ENCODE data around the gene SKA2.

DNA sequence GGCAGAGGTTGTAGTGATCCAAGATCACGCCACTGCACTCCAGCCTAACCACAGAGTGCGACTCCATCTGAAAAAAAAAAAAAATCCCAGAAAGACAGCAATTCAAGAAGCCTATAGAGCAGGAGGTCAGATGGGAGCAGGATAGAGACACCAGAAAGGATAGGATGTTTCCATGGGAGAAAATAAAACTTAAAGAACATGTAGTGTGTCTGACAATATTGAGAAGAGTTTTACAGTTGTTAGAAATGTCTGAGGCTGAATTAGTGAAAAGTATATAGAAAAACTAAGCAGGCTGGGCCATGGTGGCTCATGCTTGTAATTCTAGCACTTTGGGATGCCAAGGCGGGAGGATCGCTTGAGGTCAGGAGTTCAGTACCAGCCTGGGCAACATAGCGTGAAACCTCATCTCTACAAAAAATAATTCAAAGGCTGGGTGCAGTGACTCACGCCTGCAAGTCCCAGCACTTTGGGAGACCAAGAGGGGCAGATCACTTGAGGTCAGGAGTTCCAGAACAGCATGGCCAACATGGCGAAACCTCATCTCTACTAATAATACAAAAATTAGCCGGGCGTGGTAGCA, 33.0 kb downstream of the SKA2 start:
- TF ChIP-seq POLR2AphosphoS5 (IDR thresholded peaks at IDR 0.05; ENCODE audit: borderline replicate concordance, low read depth, low read length) (no peak), FOXP2 (optimal IDR thresholded peaks at IDR 0.05; ENCODE audit: control extremely low read depth, extremely low read length, insufficient read depth) (no peak), EZH2 (IDR thresholded peaks at IDR 0.05) (no peak)

Measured in SK-N-MC (cell line).